Measurements from ENCODE around the gene LTF. TPM values are rescaled to one million over a fixed set of nuclear protein-coding genes. Genes with fewer than 3 reads are reported as not detected.

Gene LTF
- total and polyA plus RNA-seq, 2 donors (not counting 1 experiment from before 2014, with no cell fraction given) = 0.22 TPM; not detected in 1

- ATAC-seq (ENCODE audit: low read depth) = no peak
- no peak overlapping the region for H3K27ac ChIP-seq (ENCODE audit: low read length in 2 of 2)
- no peak overlapping the region for H3K9ac ChIP-seq (ENCODE audit: low read length)
- H3K27me3 ChIP-seq (replicated peaks in 1 of 4; ENCODE audit: control extremely low read depth in 1 of 4, control insufficient read depth in 3 of 4, insufficient read depth in 4 of 4, low read length in 3 of 4) = peaks cover 0 to 35% (median 7%) of the 10 kb centered on the region in 4 experiments
- H3K4me3 ChIP-seq (ENCODE audit: control extremely low read depth in 1 of 5, extremely low read depth in 1 of 5, insufficient read depth in 1 of 5, low read depth in 2 of 5, low read length in 4 of 5) = no peak overlapping the region
- WGBS (ENCODE audit: insufficient coverage) = 60% methylated on average over 2 of the region's 2 CpGs
- ChIA-PET POLR2A (interaction anchor here (0.7 kb wide), 1 partner anchor 165 kb away, joined by 4 read pairs; no protein-coding TSS in a partner anchor), CTCF (no interaction called here)
- no peaks in the 10 kb centered on the region for H3K4me1 ChIP-seq (ENCODE audit: control insufficient read depth in 2 of 2, insufficient read depth in 2 of 2, low read length in 2 of 2)
- no peaks in the 10 kb centered on the region for H4K20me1 ChIP-seq (ENCODE audit: control insufficient read depth, insufficient read depth, low read length, poor library complexity, severe bottlenecking)
- Mint-ChIP-seq H3K9me3 (ENCODE audit: insufficient read depth) (no peaks in the 10 kb centered on the region), H3K4me3 (no peak overlapping the region), H3K27me3 (peaks cover 46% of the 10 kb centered on the region), H3K27ac (no peak overlapping the region), H3K4me1 (no peaks in the 10 kb centered on the region)
- intact Hi-C loops (cut with micrococcal nuclease) = no loop called here
- no peak overlapping the region for H3K4me2 ChIP-seq (replicated peaks; ENCODE audit: low read depth, low read length, poor library complexity, severe bottlenecking)
- no peaks in the 10 kb centered on the region for H3K36me3 ChIP-seq (replicated peaks in 1 of 2; ENCODE audit: control extremely low read depth in 1 of 2, control insufficient read depth in 1 of 2, extremely low read depth in 1 of 2, insufficient read depth in 2 of 2, low read length in 1 of 2)
- H3K9me3 ChIP-seq (ENCODE audit: control extremely low read depth in 1 of 3, control insufficient read depth in 2 of 3, insufficient read depth in 1 of 3, low read length in 2 of 3) = peaks cover 0 to 4% (median 3%) of the 10 kb centered on the region in 3 donors
- no peak overlapping the region for H2AFZ ChIP-seq (ENCODE audit: insufficient read depth, low read depth, low read length, poor library complexity, severe bottlenecking)
- DNase-seq = no peak
- no peaks in the 10 kb centered on the region for H3K79me2 ChIP-seq (ENCODE audit: control insufficient read depth, insufficient read depth, low read length)
- TF ChIP-seq CTCF (IDR thresholded peaks at IDR 0.05) (no peak), EZH2 (IDR thresholded peaks at IDR 0.05; ENCODE audit: borderline replicate concordance, insufficient read depth, low read depth, low read length, poor library complexity, severe bottlenecking) (no peak)
Measured at GRCh38 chr3:46465196-46465520, 453 bp upstream of the LTF start.

- Histone ChIP-seq H3K9ac (ENCODE audit: low read length) (no peak overlapping the region), H3K79me2 (ENCODE audit: control insufficient read depth, insufficient read depth, low read length) (no peaks in the 10 kb centered on the region), H2AFZ (ENCODE audit: insufficient read depth, low read depth, low read length, poor library complexity, severe bottlenecking) (no peak overlapping the region), H3K27me3 (replicated peaks in 1 of 4; ENCODE audit: control extremely low read depth in 1 of 4, control insufficient read depth in 3 of 4, insufficient read depth in 4 of 4, low read length in 3 of 4) (peaks cover 0 to 38% (median 8%) of the 10 kb centered on the region in 4 experiments), H3K4me2 (replicated peaks; ENCODE audit: low read depth, low read length, poor library complexity, severe bottlenecking) (no peak overlapping the region), H3K36me3 (replicated peaks in 1 of 2; ENCODE audit: control extremely low read depth in 1 of 2, control insufficient read depth in 1 of 2, extremely low read depth in 1 of 2, insufficient read depth in 2 of 2, low read length in 1 of 2) (no peaks in the 10 kb centered on the region), H3K9me3 (ENCODE audit: control extremely low read depth in 1 of 3, control insufficient read depth in 2 of 3, insufficient read depth in 1 of 3, low read length in 2 of 3) (peaks cover 0 to 4% (median 3%) of the 10 kb centered on the region in 3 donors), H3K27ac (ENCODE audit: low read length in 2 of 2) (no peak overlapping the region), H3K4me1 (ENCODE audit: control insufficient read depth in 2 of 2, insufficient read depth in 2 of 2, low read length in 2 of 2) (no peaks in the 10 kb centered on the region), H4K20me1 (ENCODE audit: control insufficient read depth, insufficient read depth, low read length, poor library complexity, severe bottlenecking) (no peaks in the 10 kb centered on the region), H3K4me3 (ENCODE audit: control extremely low read depth in 1 of 5, extremely low read depth in 1 of 5, insufficient read depth in 1 of 5, low read depth in 2 of 5, low read length in 4 of 5) (no peak overlapping the region)
- Mint-ChIP-seq H3K27me3 (peaks cover 59% of the 10 kb centered on the region), H3K4me1 (no peaks in the 10 kb centered on the region), H3K9me3 (ENCODE audit: insufficient read depth) (no peaks in the 10 kb centered on the region), H3K4me3 (no peak overlapping the region), H3K27ac (no peak overlapping the region)
- intact Hi-C loops (cut with micrococcal nuclease) = no loop called here
- no peak for ATAC-seq (ENCODE audit: low read depth)
- DNase-seq = no peak
- ChIA-PET POLR2A (no interaction called here), CTCF (interaction anchor here (1.7 to 2.3 kb wide), 2 partner anchors 21 to 25 kb away, joined by 5 to 7 read pairs; no protein-coding TSS in a partner anchor)
- 78% methylated on average over 7 of the region's 8 CpGs for WGBS (ENCODE audit: insufficient coverage)
- TF ChIP-seq CTCF (IDR thresholded peaks at IDR 0.05) = no peak
- no peak for TF ChIP-seq EZH2 (IDR thresholded peaks at IDR 0.05; ENCODE audit: borderline replicate concordance, insufficient read depth, low read depth, low read length, poor library complexity, severe bottlenecking)
Measured at GRCh38 chr3:46463868-46464241, 850 bp downstream of the LTF start.
